Fibroblast of lung (primary cell): ENCODE results near the gene CAPN9. TPM values are rescaled to one million over a fixed set of nuclear protein-coding genes. Genes with fewer than 3 reads are reported as not detected.

ENCODE experiments used
- DNase-seq, 2 donors: peaks; one replicate each; pipeline versions ENCODE4 v3.0.0 to v3.0.0-alpha.2; 2010; ENCODE audit warnings: low read depth in 2 of 2
- H2AFZ ChIP-seq: 2 replicates; pipeline ENCODE4 v1.5.1; 2012; ENCODE audit warnings: low read length, control low read depth, inconsistent platforms
- H3K27ac ChIP-seq: 2 replicates; pipeline ENCODE4 v1.5.1; 2011; ENCODE audit warnings: low read length, control low read depth; ENCODE audit not compliant: insufficient read depth
- H3K27me3 ChIP-seq: 2 replicates; pipeline ENCODE4 v1.5.1; 2011; ENCODE audit warnings: mild to moderate bottlenecking, low read length; ENCODE audit not compliant: control insufficient read depth, insufficient read depth
- H3K36me3 ChIP-seq: 2 replicates; pipeline ENCODE4 v1.5.1; 2011; ENCODE audit warnings: low read length; ENCODE audit not compliant: control insufficient read depth, insufficient read depth
- H3K4me1 ChIP-seq: 2 replicates; pipeline ENCODE4 v1.5.1; 2011; ENCODE audit warnings: low read length; ENCODE audit not compliant: control insufficient read depth, insufficient read depth; ENCODE audit errors: extremely low read depth
- H3K4me2 ChIP-seq: 2 replicates; pipeline ENCODE4 v1.5.1; 2011; ENCODE audit warnings: low read length, control low read depth; ENCODE audit not compliant: insufficient read depth; ENCODE audit errors: extremely low read depth
- H3K4me3 ChIP-seq, 4 experiments: fragments of 200-600 bp in 1 of 4; sonication (generic) in 1 of 4; replicated peaks in 1 of 4; 2 replicates each; pipeline ENCODE4 v1.5.1; 2011 to 2016; ENCODE audit warnings: low read length in 4 of 4, low read depth in 3 of 4, mild to moderate bottlenecking in 3 of 4, control low read depth in 2 of 4, inconsistent platforms in 1 of 4, mixed read lengths in 1 of 4; ENCODE audit not compliant: insufficient read depth in 1 of 4; ENCODE audit errors: control extremely low read depth in 1 of 4
- H3K79me2 ChIP-seq: 2 replicates; pipeline ENCODE4 v1.5.1; 2012; ENCODE audit warnings: mild to moderate bottlenecking, low read length, inconsistent platforms; ENCODE audit not compliant: control insufficient read depth, insufficient read depth
- H3K9ac ChIP-seq: 2 replicates; pipeline ENCODE4 v1.5.1; 2011; ENCODE audit warnings: mild to moderate bottlenecking, low read length, control low read depth; ENCODE audit not compliant: insufficient read depth
- H3K9me3 ChIP-seq: 2 replicates; pipeline ENCODE4 v1.5.1; 2012; ENCODE audit warnings: low read depth, low read length; ENCODE audit not compliant: control insufficient read depth, insufficient read depth
- H4K20me1 ChIP-seq: 2 replicates; pipeline ENCODE4 v1.5.1; 2011; ENCODE audit warnings: low read length; ENCODE audit not compliant: control insufficient read depth, insufficient read depth; ENCODE audit errors: extremely low read depth
- CTCF ChIP-seq, 2 donors: IDR thresholded peaks in 1 of 2; conservative IDR thresholded peaks in 1 of 2; 1 replicate in 1 of 2; 2 replicates in 1 of 2; pipeline ENCODE4 v1.5.1; 2011 to 2012; ENCODE audit warnings: low read length in 2 of 2, control low read depth in 1 of 2, inconsistent platforms in 1 of 2, low read depth in 1 of 2, mild to moderate bottlenecking in 1 of 2
- EZH2 ChIP-seq: IDR thresholded peaks from 2 replicates; pipeline ENCODE4 v1.5.1; 2012; ENCODE audit warnings: low read length, control low read depth, mild to moderate bottlenecking; ENCODE audit errors: missing control alignments
- polyA plus RNA-seq, 2 donors: library from polyadenylated mRNA; depleted of rRNA in 1 of 2; stranded (reverse) in 1 of 2; unstranded in 1 of 2; fragments of >200 nt; gene quantifications; 2 replicates each; pipeline ENCODE4 v1.2.1, GENCODE V29; 2011 to 2012; ENCODE audit warnings: missing spikeins in 1 of 2
- total RNA-seq: library from RNA; depleted of rRNA; stranded (reverse); fragments of >200 nt; gene quantifications from 2 replicates; pipeline ENCODE4 v1.2.1, GENCODE V29; 2014

The CAPN9 gene
- total and polyA plus RNA-seq, 2 donors (not counting 1 experiment from before 2014, with no cell fraction given), result 0.17 TPM; not detected in 1

GRCh38 chr1:230833511-230833910, 86.3 kb downstream of the CAPN9 start:
- no peaks in the 10 kb centered on the region for H3K9me3 ChIP-seq
- no peak overlapping the region for H2AFZ ChIP-seq
- H3K4me1 ChIP-seq, result no peaks in the 10 kb centered on the region
- no peak overlapping the region for H3K4me3 ChIP-seq
- no peak for DNase-seq
- H3K36me3 ChIP-seq, result peaks cover 6% of the 10 kb centered on the region
- H4K20me1 ChIP-seq, result no peaks in the 10 kb centered on the region
- no peak overlapping the region for H3K9ac ChIP-seq
- H3K27ac ChIP-seq, result no peak overlapping the region
- no peaks in the 10 kb centered on the region for H3K27me3 ChIP-seq
- no peak for TF ChIP-seq CTCF (conservative IDR thresholded peaks at IDR 0.05 in 1 of 2, IDR thresholded peaks at IDR 0.05 in 1 of 2; ENCODE audit: low read depth in 1 of 2, low read length in 2 of 2)
- TF ChIP-seq EZH2, result no peak
- H3K79me2 ChIP-seq, result no peaks in the 10 kb centered on the region
- H3K4me2 ChIP-seq, result no peak overlapping the region

- H3K27ac ChIP-seq, result no peak overlapping the region
- peaks cover 8% of the 10 kb centered on the region for H3K36me3 ChIP-seq
- H2AFZ ChIP-seq, result no peak overlapping the region
- H3K4me3 ChIP-seq, result no peak overlapping the region
- no peaks in the 10 kb centered on the region for H3K4me1 ChIP-seq
- DNase-seq, result no peak
- no peaks in the 10 kb centered on the region for H4K20me1 ChIP-seq
- H3K79me2 ChIP-seq, result no peaks in the 10 kb centered on the region
- TF ChIP-seq CTCF (conservative IDR thresholded peaks at IDR 0.05 in 1 of 2, IDR thresholded peaks at IDR 0.05 in 1 of 2; ENCODE audit: low read depth in 1 of 2, low read length in 2 of 2) (no peak), EZH2 (no peak)
- H3K9me3 ChIP-seq, result no peaks in the 10 kb centered on the region
- no peak overlapping the region for H3K4me2 ChIP-seq
- H3K9ac ChIP-seq, result no peak overlapping the region
- no peaks in the 10 kb centered on the region for H3K27me3 ChIP-seq
Measured at GRCh38 chr1:230834292-230834691, 87.1 kb downstream of the CAPN9 start.

- no peak overlapping the region for H2AFZ ChIP-seq
- no peak for DNase-seq
- no peaks in the 10 kb centered on the region for H3K4me1 ChIP-seq
- H3K27me3 ChIP-seq, result no peaks in the 10 kb centered on the region
- TF ChIP-seq CTCF (conservative IDR thresholded peaks at IDR 0.05 in 1 of 2, IDR thresholded peaks at IDR 0.05 in 1 of 2; ENCODE audit: low read depth in 1 of 2, low read length in 2 of 2) (no peak), EZH2 (no peak)
- H3K4me2 ChIP-seq, result no peak overlapping the region
- H3K4me3 ChIP-seq, result no peak overlapping the region
- no peaks in the 10 kb centered on the region for H3K79me2 ChIP-seq
- H3K9me3 ChIP-seq, result no peaks in the 10 kb centered on the region
- H3K27ac ChIP-seq, result no peak overlapping the region
- peaks cover 8% of the 10 kb centered on the region for H3K36me3 ChIP-seq
- H4K20me1 ChIP-seq, result no peaks in the 10 kb centered on the region
- H3K9ac ChIP-seq, result no peak overlapping the region
Measured at GRCh38 chr1:230836347-230836746, 89.2 kb downstream of the CAPN9 start.
